Vagina (tissue), 2 donors: ENCODE results near the gene MACF1. TPM values are rescaled to one million over a fixed set of nuclear protein-coding genes. Genes with fewer than 3 reads are reported as not detected.

Experiments used
- DNase-seq, 2 donors: peaks; one replicate each; pipeline ENCODE4 v3.0.0-alpha.2; 2017; ENCODE audit errors: extremely low spot score in 2 of 2
- H3K27ac ChIP-seq: fragments of 200-600 bp; sonication (generic); one replicate; pipeline ENCODE4 v1.5.1; 2019
- H3K27me3 ChIP-seq: fragments of 200-600 bp; sonication (generic); one replicate; pipeline ENCODE4 v1.5.1; 2019
- H3K36me3 ChIP-seq, 2 donors: fragments of 200-600 bp; sonication (generic); one replicate each; pipeline ENCODE4 v1.5.1; 2017 to 2019
- H3K4me1 ChIP-seq: fragments of 200-600 bp; sonication (generic); one replicate; pipeline ENCODE4 v1.5.1; 2019
- H3K4me3 ChIP-seq, 2 donors: fragments of 200-600 bp; sonication (generic); 1 replicate in 1 of 2; 2 replicates in 1 of 2; pipeline ENCODE4 v1.5.1; 2016 to 2019
- H3K9me3 ChIP-seq: fragments of 200-600 bp; sonication (generic); one replicate; pipeline ENCODE4 v1.5.1; 2019
- POLR2A ChIP-seq, 2 donors: fragments of 450-650 bp; IDR thresholded peaks; one replicate each; pipeline ENCODE4 v1.6.1; 2017; ENCODE audit warnings: antibody characterized with exemption in 2 of 2, mild to moderate bottlenecking in 2 of 2, moderate library complexity in 2 of 2
- POLR2AphosphoS5 ChIP-seq, 2 donors: sonication (generic); formaldehyde crosslinking; IDR thresholded peaks; one replicate each; pipeline ENCODE4 v1.9.0; 2017; ENCODE audit warnings: antibody characterized with exemption in 2 of 2, mild to moderate bottlenecking in 2 of 2, low read depth in 1 of 2; ENCODE audit not compliant: insufficient read depth in 1 of 2
- intact Hi-C: fragments of 100-400 bp; cut with DNase I; formaldehyde crosslinking; loops from one replicate; pipeline ENCODE4 v1.15.1; 2023
- total RNA-seq: library from RNA; depleted of rRNA; stranded (reverse); fragments of >200 nt; gene quantifications from one replicate; pipeline ENCODE4 v1.2.3, GENCODE V29; 2016
- TF ChIP-seq, protein P1 (sequence below), 3 experiments: fragments of 450-650 bp in 2 of 3; fragments of 200-600 bp in 1 of 3; sonication (generic) in 1 of 3; IDR thresholded peaks; one replicate each; pipeline ENCODE4 v1.5.1; 2017 to 2019; ENCODE audit warnings: antibody characterized with exemption in 3 of 3, mild to moderate bottlenecking in 2 of 3, moderate library complexity in 2 of 3

MACF1 gene
- total RNA-seq, 1 donor from 2014 or later, result 291 TPM

DNA sequence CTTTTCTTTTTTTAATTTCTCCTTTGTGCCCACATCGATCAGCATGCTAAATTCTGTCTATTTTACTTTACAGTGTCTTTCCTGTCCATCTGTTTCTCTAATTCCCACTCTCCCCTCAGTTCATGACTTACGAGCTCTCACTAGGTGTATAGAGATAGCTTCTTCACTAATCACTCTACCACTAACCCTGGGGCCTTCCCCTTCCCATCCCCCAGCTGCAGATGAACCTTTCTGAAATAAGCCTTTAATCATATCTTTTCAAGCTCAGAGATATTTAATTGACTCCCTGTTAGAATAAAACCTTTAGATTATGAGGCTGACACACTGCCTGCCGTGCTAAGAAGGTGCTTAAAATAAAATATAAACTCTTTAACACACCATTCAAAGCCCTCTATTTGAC, 220.7 kb downstream of the MACF1 start:
- DNase-seq, result no peak
- no peaks in the 10 kb centered on the region for H3K9me3 ChIP-seq
- H3K36me3 ChIP-seq, result peaks cover 0 to 70% of the 10 kb centered on the region in 2 donors
- peaks cover 10% of the 10 kb centered on the region for H3K4me1 ChIP-seq
- TF ChIP-seq, protein P1, sequence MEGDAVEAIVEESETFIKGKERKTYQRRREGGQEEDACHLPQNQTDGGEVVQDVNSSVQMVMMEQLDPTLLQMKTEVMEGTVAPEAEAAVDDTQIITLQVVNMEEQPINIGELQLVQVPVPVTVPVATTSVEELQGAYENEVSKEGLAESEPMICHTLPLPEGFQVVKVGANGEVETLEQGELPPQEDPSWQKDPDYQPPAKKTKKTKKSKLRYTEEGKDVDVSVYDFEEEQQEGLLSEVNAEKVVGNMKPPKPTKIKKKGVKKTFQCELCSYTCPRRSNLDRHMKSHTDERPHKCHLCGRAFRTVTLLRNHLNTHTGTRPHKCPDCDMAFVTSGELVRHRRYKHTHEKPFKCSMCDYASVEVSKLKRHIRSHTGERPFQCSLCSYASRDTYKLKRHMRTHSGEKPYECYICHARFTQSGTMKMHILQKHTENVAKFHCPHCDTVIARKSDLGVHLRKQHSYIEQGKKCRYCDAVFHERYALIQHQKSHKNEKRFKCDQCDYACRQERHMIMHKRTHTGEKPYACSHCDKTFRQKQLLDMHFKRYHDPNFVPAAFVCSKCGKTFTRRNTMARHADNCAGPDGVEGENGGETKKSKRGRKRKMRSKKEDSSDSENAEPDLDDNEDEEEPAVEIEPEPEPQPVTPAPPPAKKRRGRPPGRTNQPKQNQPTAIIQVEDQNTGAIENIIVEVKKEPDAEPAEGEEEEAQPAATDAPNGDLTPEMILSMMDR (IDR thresholded peaks at IDR 0.05), result no peak
- no peak for TF ChIP-seq POLR2AphosphoS5 (IDR thresholded peaks at IDR 0.05; ENCODE audit: insufficient read depth in 1 of 2, low read depth in 1 of 2)
- TF ChIP-seq POLR2A (IDR thresholded peaks at IDR 0.05), result no peak
- no peak overlapping the region for H3K4me3 ChIP-seq
- H3K27ac ChIP-seq, result no peak overlapping the region
- intact Hi-C loops, result loop anchor here (10.0 kb wide), 1 partner anchor 110 kb away; no protein-coding TSS in a partner anchor
- no peaks in the 10 kb centered on the region for H3K27me3 ChIP-seq

DNA sequence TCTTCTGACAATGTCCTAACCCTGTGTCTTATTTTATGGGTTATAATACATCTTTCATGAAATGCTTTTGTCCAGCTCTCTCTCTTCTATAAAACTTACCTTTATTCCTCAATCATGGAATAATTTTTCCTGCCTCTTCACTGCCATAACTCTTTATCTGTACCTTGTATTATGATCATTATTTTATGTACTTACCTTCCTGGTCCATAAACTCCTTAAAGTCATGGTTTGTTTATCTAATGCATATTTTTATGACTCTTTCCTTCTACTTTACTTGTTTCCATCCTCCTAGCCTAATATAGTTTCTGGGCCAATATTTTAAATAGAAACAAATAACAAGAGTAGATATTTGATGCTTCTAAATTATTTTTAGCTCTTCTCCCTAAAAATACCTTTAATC, 221.1 kb downstream of the MACF1 start:
- Histone ChIP-seq H3K4me1 (peaks cover 9% of the 10 kb centered on the region), H3K27ac (no peak overlapping the region), H3K36me3 (peaks cover 0 to 75% of the 10 kb centered on the region in 2 donors), H3K4me3 (no peak overlapping the region), H3K9me3 (no peaks in the 10 kb centered on the region), H3K27me3 (no peaks in the 10 kb centered on the region)
- intact Hi-C loops, result loop anchor here (10.0 kb wide), 1 partner anchor 109 kb away; no protein-coding TSS in a partner anchor
- DNase-seq, result no peak
- TF ChIP-seq POLR2AphosphoS5 (IDR thresholded peaks at IDR 0.05; ENCODE audit: insufficient read depth in 1 of 2, low read depth in 1 of 2), result no peak
- no peak for TF ChIP-seq POLR2A (IDR thresholded peaks at IDR 0.05)
- TF ChIP-seq, protein P1 (IDR thresholded peaks at IDR 0.05), result no peak

DNA sequence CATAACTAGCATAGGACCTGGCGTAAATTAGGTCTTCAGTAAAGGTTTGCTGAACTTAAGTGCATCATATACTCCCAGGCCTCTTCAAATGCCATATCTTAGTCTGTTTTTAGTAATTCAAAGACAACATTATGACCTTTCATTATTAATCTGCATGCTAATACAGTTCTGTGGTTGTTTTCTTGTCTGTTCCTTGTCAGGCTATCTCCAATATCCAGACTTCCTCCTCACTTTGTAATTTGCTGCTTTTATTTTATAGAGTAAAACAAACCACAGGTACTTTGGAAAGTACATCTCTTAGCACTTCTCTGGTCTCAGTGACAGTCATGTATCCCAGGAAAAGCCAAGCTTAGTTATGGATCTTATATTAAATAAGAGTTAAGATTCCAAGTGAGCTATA, 221.9 kb downstream of the MACF1 start:
- Histone ChIP-seq H3K27ac (no peak overlapping the region), H3K4me3 (no peak overlapping the region), H3K27me3 (no peaks in the 10 kb centered on the region), H3K4me1 (peaks cover 9% of the 10 kb centered on the region), H3K9me3 (no peaks in the 10 kb centered on the region), H3K36me3 (peaks cover 0 to 82% of the 10 kb centered on the region in 2 donors)
- no peak for DNase-seq
- intact Hi-C loops, result loop anchor here (10.0 kb wide), 1 partner anchor 108 kb away; no protein-coding TSS in a partner anchor
- TF ChIP-seq, protein P1 (IDR thresholded peaks at IDR 0.05), result no peak
- TF ChIP-seq POLR2A (IDR thresholded peaks at IDR 0.05), result no peak
- TF ChIP-seq POLR2AphosphoS5 (IDR thresholded peaks at IDR 0.05; ENCODE audit: insufficient read depth in 1 of 2, low read depth in 1 of 2), result no peak

DNA sequence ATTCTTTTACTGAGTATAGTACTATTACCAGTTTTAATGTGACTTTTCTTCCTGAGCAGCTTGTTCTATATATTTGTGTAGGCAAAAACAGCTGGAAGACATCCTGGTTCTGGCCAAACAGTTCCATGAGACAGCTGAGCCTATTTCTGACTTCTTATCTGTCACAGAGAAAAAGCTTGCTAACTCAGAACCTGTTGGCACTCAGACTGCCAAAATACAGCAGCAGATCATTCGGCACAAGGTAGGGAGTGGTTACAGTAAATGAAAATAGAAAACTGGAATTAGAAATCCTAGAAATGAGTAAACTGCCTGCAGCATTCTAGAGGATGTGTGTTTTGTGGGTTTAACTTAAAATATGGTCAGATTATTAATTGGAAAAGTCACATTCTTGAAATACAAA, 222.9 kb downstream of the MACF1 start:
- Histone ChIP-seq H3K9me3 (no peaks in the 10 kb centered on the region), H3K27ac (no peak overlapping the region), H3K27me3 (no peaks in the 10 kb centered on the region), H3K4me1 (peaks cover 9% of the 10 kb centered on the region), H3K36me3 (peaks cover 0 to 84% of the 10 kb centered on the region in 2 donors), H3K4me3 (no peak overlapping the region)
- intact Hi-C loops, result loop anchor here (10.0 kb wide), 1 partner anchor 107 kb away; no protein-coding TSS in a partner anchor
- TF ChIP-seq POLR2A (IDR thresholded peaks at IDR 0.05), result no peak
- TF ChIP-seq, protein P1 (IDR thresholded peaks at IDR 0.05), result no peak
- TF ChIP-seq POLR2AphosphoS5 (IDR thresholded peaks at IDR 0.05; ENCODE audit: insufficient read depth in 1 of 2, low read depth in 1 of 2), result no peak
- DNase-seq, result no peak

DNA sequence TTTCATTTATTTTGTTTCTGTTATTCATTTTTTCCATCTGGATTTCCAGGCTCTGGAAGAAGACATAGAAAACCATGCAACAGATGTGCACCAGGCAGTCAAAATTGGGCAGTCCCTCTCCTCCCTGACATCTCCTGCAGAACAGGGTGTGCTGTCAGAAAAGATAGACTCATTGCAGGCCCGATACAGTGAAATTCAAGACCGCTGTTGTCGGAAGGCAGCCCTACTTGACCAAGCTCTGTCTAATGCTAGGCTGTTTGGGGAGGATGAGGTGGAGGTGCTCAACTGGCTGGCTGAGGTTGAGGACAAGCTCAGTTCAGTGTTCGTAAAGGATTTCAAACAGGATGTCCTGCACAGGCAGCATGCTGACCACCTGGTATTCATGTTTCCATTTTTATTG, 223.4 kb downstream of the MACF1 start:
- intact Hi-C loops, result loop anchor here (10.0 kb wide), 1 partner anchor 107 kb away; no protein-coding TSS in a partner anchor
- no peaks in the 10 kb centered on the region for H3K27me3 ChIP-seq
- no peak for DNase-seq
- H3K9me3 ChIP-seq, result no peaks in the 10 kb centered on the region
- H3K27ac ChIP-seq, result no peak overlapping the region
- peaks cover 9% of the 10 kb centered on the region for H3K4me1 ChIP-seq
- TF ChIP-seq POLR2A (IDR thresholded peaks at IDR 0.05) (no peak), POLR2AphosphoS5 (IDR thresholded peaks at IDR 0.05; ENCODE audit: insufficient read depth in 1 of 2, low read depth in 1 of 2) (no peak)
- TF ChIP-seq, protein P1 (IDR thresholded peaks at IDR 0.05), result no peak
- peaks cover 0 to 84% of the 10 kb centered on the region in 2 donors for H3K36me3 ChIP-seq
- H3K4me3 ChIP-seq, result no peak overlapping the region
